SK-MEL-5 (cell line): ENCODE results near the gene POMP. TPM values are rescaled to one million over a fixed set of nuclear protein-coding genes. Genes with fewer than 3 reads are reported as not detected.
"Not testable (repeated sequence)": the region's sequence is repeated elsewhere in the genome, so short reads cannot be mapped to it uniquely, and the experiment has no call there.

Experiments used
- DNase-seq: peaks from one replicate; pipeline ENCODE4 v3.0.0-alpha.2; 2016; ENCODE audit warnings: low read depth, low spot score
- in situ Hi-C: cut with HindIII; loops from 2 replicates; pipeline ENCODE4 v1.10.0; 2016; ENCODE audit warnings: low sequenced_read_pairs, high pct_unique_total_duplicates, low pct_unique_long_range_greater_than_20kb
- total RNA-seq: library from RNA; depleted of rRNA; stranded (reverse); fragments of >200 nt; shearing (Covaris generic); gene quantifications from 2 replicates; pipeline ENCODE4 v1.2.3, GENCODE V29; 2014

The POMP gene
- total RNA-seq, 1 experiment from 2014 or later = 276 TPM

- in situ Hi-C loops = no loop called here
- DNase-seq = peak; percentile 28
Measured at GRCh38 chr13:28678809-28679208, 19.9 kb downstream of the POMP start.

GRCh38 chr13:28679628-28680027, 20.7 kb downstream of the POMP start:
- DNase-seq = peak; percentile 50
- in situ Hi-C loops = no loop called here

GRCh38 chr13:28680541-28680940, 21.6 kb downstream of the POMP start:
- no peak for DNase-seq
- in situ Hi-C loops = no loop called here

GRCh38 chr13:28683169-28683568, 24.2 kb downstream of the POMP start:
- in situ Hi-C loops, DNase-seq: not testable (repeated sequence)

- in situ Hi-C loops = no loop called here
- peak; percentile 38 for DNase-seq
Measured at GRCh38 chr13:28684257-28684656, 25.3 kb downstream of the POMP start.

- in situ Hi-C loops = no loop called here
Measured at GRCh38 chr13:28685114-28685513, 26.2 kb downstream of the POMP start.

GRCh38 chr13:28685892-28686291, 27.0 kb downstream of the POMP start:
- no peak for DNase-seq
- in situ Hi-C loops = no loop called here

More at GRCh38 chr13:28685114-28685513, 26.2 kb downstream of the POMP start:
- DNase-seq = no peak

- DNase-seq, in situ Hi-C loops: not testable (repeated sequence)
Measured at GRCh38 chr13:28693605-28694491, 34.9 kb downstream of the POMP start.

- in situ Hi-C loops = no loop called here
- no peak for DNase-seq
Measured at GRCh38 chr13:28697441-28697840, 38.5 kb downstream of the POMP start.

- in situ Hi-C loops = no loop called here
- no peak for DNase-seq
Measured at GRCh38 chr13:28699246-28699645, 40.3 kb downstream of the POMP start.

- in situ Hi-C loops = no loop called here
- DNase-seq = no peak
Measured at GRCh38 chr13:28704282-28704681, 45.4 kb downstream of the POMP start.

GRCh38 chr13:28704919-28705318, 46.0 kb downstream of the POMP start:
- in situ Hi-C loops = no loop called here
- DNase-seq = no peak

- no peak for DNase-seq
- in situ Hi-C loops = no loop called here
Measured at GRCh38 chr13:28705461-28706083, 46.6 kb downstream of the POMP start.

- no peak for DNase-seq
Measured at GRCh38 chr13:28707629-28708427, 48.9 kb downstream of the POMP start.

GRCh38 chr13:28710161-28710560, 51.2 kb downstream of the POMP start:
- in situ Hi-C loops = no loop called here

More at GRCh38 chr13:28707629-28708427, 48.9 kb downstream of the POMP start:
- in situ Hi-C loops = no loop called here

GRCh38 chr13:28714651-28715050, 55.7 kb downstream of the POMP start:
- in situ Hi-C loops = no loop called here
- DNase-seq = no peak

More at GRCh38 chr13:28710161-28710560, 51.2 kb downstream of the POMP start:
- no peak for DNase-seq

- in situ Hi-C loops = no loop called here
- peak; percentile 50 for DNase-seq
Measured at GRCh38 chr13:28716511-28716910, 57.6 kb downstream of the POMP start.

GRCh38 chr13:28717170-28717569, 58.2 kb downstream of the POMP start:
- in situ Hi-C loops = no loop called here
- no peak for DNase-seq
